ENCODE measurements around the gene CLIP2. TPM values are rescaled to one million over a fixed set of nuclear protein-coding genes. Genes with fewer than 3 reads are reported as not detected.

CLIP2 gene
- total RNA-seq, 1 donor from 2014 or later: 32.6 TPM

DNA sequence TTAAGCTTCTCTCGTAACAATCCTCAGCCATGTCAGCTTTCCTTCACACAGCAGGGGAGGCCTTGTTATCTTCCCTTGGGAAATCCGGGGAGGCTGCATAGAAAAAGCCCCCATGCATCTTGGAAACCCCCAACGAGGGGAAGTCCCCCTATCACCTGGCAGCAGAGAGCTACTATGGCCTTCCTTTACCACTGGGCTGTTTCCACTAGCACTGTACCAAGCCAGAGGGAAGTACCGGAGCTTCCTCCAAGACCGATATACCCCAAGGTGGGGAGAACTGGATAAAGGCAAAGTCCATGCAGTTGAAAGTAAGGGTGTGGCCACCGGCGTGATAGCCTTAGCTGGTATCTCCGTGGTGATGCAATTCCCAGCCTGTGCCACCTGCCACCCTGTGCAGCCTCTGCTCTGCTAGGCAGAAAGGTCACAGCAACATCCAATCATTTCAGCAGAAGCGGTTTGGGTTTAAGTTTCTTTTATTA is 4.4 kb upstream of the CLIP2 start:
- Mint-ChIP-seq H3K27me3 (ENCODE audit: low read depth) (no peaks in the 10 kb centered on the region), H3K36me3 (ENCODE audit: low read depth) (no peaks in the 10 kb centered on the region), H3K9me3 (ENCODE audit: low read depth) (no peaks in the 10 kb centered on the region), H3K4me1 (ENCODE audit: low read depth) (peaks cover 26% of the 10 kb centered on the region), H3K27ac (ENCODE audit: unreplicated experiment) (no peak overlapping the region), H3K4me3 (ENCODE audit: unreplicated experiment) (no peak overlapping the region)
- DNase-seq (ENCODE audit: low spot score): no peak
- TF ChIP-seq, protein P1, sequence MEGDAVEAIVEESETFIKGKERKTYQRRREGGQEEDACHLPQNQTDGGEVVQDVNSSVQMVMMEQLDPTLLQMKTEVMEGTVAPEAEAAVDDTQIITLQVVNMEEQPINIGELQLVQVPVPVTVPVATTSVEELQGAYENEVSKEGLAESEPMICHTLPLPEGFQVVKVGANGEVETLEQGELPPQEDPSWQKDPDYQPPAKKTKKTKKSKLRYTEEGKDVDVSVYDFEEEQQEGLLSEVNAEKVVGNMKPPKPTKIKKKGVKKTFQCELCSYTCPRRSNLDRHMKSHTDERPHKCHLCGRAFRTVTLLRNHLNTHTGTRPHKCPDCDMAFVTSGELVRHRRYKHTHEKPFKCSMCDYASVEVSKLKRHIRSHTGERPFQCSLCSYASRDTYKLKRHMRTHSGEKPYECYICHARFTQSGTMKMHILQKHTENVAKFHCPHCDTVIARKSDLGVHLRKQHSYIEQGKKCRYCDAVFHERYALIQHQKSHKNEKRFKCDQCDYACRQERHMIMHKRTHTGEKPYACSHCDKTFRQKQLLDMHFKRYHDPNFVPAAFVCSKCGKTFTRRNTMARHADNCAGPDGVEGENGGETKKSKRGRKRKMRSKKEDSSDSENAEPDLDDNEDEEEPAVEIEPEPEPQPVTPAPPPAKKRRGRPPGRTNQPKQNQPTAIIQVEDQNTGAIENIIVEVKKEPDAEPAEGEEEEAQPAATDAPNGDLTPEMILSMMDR (IDR thresholded peaks at IDR 0.05): no peak

DNA sequence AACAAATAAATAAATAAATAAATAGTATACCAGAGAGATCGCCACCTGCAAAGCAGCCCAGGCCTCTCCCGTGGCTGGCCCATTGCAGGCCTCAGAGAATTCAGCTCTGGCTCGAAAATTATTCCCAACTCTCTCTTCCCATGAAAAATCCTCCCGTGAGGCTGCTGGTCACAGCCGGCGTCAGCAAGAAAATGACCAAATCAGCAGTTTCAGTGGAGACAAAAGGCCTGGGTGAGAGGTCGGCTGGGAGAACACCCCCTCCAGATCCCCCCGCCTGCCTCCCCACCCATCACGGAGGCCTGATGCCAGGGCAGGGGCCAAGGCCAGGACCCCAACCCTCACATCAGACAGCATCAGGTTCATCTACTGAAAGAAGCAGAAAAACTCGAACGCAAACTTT is 3.1 kb upstream of the CLIP2 start:
- no peaks in the 10 kb centered on the region for H3K27me3 Mint-ChIP-seq (ENCODE audit: low read depth)
- no peaks in the 10 kb centered on the region for H3K36me3 Mint-ChIP-seq (ENCODE audit: low read depth)
- no peak overlapping the region for H3K27ac Mint-ChIP-seq (ENCODE audit: unreplicated experiment)
- DNase-seq (ENCODE audit: low spot score): no peak
- H3K9me3 Mint-ChIP-seq (ENCODE audit: low read depth): no peaks in the 10 kb centered on the region
- TF ChIP-seq, protein P1 (IDR thresholded peaks at IDR 0.05): no peak
- H3K4me1 Mint-ChIP-seq (ENCODE audit: low read depth): peaks cover 19% of the 10 kb centered on the region
- H3K4me3 Mint-ChIP-seq (ENCODE audit: unreplicated experiment): no peak overlapping the region

- H3K4me3 Mint-ChIP-seq (ENCODE audit: unreplicated experiment): no peak overlapping the region
- H3K4me1 Mint-ChIP-seq (ENCODE audit: low read depth): peaks cover 22% of the 10 kb centered on the region
- TF ChIP-seq, protein P1 (IDR thresholded peaks at IDR 0.05): no peak
- no peaks in the 10 kb centered on the region for H3K27me3 Mint-ChIP-seq (ENCODE audit: low read depth)
- H3K36me3 Mint-ChIP-seq (ENCODE audit: low read depth): no peaks in the 10 kb centered on the region
- H3K27ac Mint-ChIP-seq (ENCODE audit: unreplicated experiment): no peak overlapping the region
- no peaks in the 10 kb centered on the region for H3K9me3 Mint-ChIP-seq (ENCODE audit: low read depth)
- DNase-seq (ENCODE audit: low spot score): no peak
These were observed 1.7 kb upstream of the CLIP2 start for GRCh38 chr7:74287303-74288033.

DNA sequence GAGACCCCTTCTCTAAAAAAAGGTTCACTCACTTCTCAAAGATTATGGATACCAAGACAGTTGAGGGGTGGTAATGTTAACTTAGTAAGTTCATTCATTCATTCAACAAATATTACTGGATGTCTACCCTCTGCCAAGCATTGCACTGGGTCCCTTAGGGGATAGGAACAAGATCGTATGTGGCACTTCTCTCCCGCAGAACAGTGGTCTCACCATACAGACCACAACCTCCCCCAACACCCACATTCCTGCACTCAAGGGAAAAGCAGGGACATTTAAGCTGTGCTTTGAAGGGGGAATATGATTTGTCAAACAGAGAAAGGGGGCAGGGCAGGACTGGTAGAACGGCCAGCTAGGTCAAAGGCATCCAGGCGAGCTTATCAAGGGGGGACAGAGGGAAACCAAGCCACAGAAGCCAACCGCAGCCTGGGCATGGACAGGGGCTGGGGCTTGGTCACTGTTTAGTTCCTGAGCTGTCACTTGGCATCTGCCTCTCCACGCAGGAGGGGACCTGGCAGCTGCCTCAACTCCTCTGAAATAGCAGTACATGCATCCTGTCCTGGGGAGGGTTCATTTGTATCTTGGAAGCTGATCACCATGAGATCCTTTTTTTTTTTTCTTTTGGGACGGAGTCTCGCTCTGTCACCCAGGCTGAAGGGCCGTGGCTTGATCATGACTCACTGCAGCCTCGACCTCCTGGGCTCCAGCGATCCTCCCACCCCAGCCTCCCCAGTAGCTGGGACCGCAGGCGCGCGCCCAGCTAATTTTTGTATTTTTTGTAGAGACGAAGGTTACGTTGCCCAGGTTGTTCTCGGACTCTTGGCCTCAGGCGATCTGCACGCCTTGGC is 949 bp upstream of the CLIP2 start:
- no peak overlapping the region for H3K27ac Mint-ChIP-seq (ENCODE audit: unreplicated experiment)
- no peaks in the 10 kb centered on the region for H3K9me3 Mint-ChIP-seq (ENCODE audit: low read depth)
- no peak for DNase-seq (ENCODE audit: low spot score)
- H3K4me1 Mint-ChIP-seq (ENCODE audit: low read depth): peaks cover 23% of the 10 kb centered on the region
- TF ChIP-seq, protein P1 (IDR thresholded peaks at IDR 0.05): no peak
- H3K36me3 Mint-ChIP-seq (ENCODE audit: low read depth): no peaks in the 10 kb centered on the region
- H3K27me3 Mint-ChIP-seq (ENCODE audit: low read depth): no peaks in the 10 kb centered on the region
- H3K4me3 Mint-ChIP-seq (ENCODE audit: unreplicated experiment): peak overlapping the region; percentile 67

All from chondrocyte (in vitro differentiated cells).